Skeletal muscle tissue (tissue), 4 donors: ENCODE data around the gene DOCK4. TPM values are rescaled to one million over a fixed set of nuclear protein-coding genes. Genes with fewer than 3 reads are reported as not detected.
A peak's percentile ranks its signal among the peaks of the same experiment; 100 is the strongest.

Source experiments
- H3K27ac ChIP-seq: one replicate; pipeline ENCODE4 v1.7.0; 2013; ENCODE audit warnings: mild to moderate bottlenecking, low read depth, low read length, inconsistent platforms
- H3K27me3 ChIP-seq, 3 donors: one replicate each; pipeline ENCODE4 v1.7.0; 2013; ENCODE audit warnings: low read length in 3 of 3; ENCODE audit not compliant: control insufficient read depth in 3 of 3, insufficient read depth in 3 of 3
- H3K36me3 ChIP-seq, 3 donors: one replicate each; pipeline ENCODE4 v1.7.0; 2013; ENCODE audit warnings: low read length in 3 of 3; ENCODE audit not compliant: control insufficient read depth in 3 of 3, insufficient read depth in 3 of 3
- H3K4me1 ChIP-seq, 3 donors: one replicate each; pipeline ENCODE4 v1.7.0; 2013; ENCODE audit warnings: low read length in 3 of 3, mild to moderate bottlenecking in 3 of 3; ENCODE audit not compliant: control insufficient read depth in 3 of 3, insufficient read depth in 3 of 3
- H3K4me3 ChIP-seq, 3 donors: one replicate each; pipeline ENCODE4 v1.7.0; 2013; ENCODE audit warnings: low read length in 3 of 3
- H3K9ac ChIP-seq, 3 donors: one replicate each; pipeline ENCODE4 v1.7.0; 2013; ENCODE audit warnings: low read length in 3 of 3, mild to moderate bottlenecking in 3 of 3, moderate library complexity in 2 of 3, low read depth in 1 of 3
- H3K9me3 ChIP-seq, 3 donors: one replicate each; pipeline ENCODE4 v1.7.0; 2013; ENCODE audit warnings: low read length in 3 of 3; ENCODE audit not compliant: control insufficient read depth in 3 of 3
- total RNA-seq: library from RNA; depleted of rRNA; stranded (reverse); fragments of >200 nt; gene quantifications from one replicate; pipeline ENCODE4 v1.2.3, GENCODE V29; 2014
- donor health status: Osteomylitis.

The DOCK4 gene
- total RNA-seq, 1 donor from 2014 or later: 24.5 TPM

GRCh38 chr7:112180223-112180622 lies 26.0 kb downstream of the DOCK4 start:
- Histone ChIP-seq H3K27ac (no peak overlapping the region), H3K4me1 (peaks cover 26 to 38% (median 27%) of the 10 kb centered on the region in 3 donors), H3K4me3 (no peak overlapping the region), H3K9ac (no peak overlapping the region), H3K27me3 (no peaks in the 10 kb centered on the region), H3K36me3 (no peaks in the 10 kb centered on the region), H3K9me3 (no peaks in the 10 kb centered on the region)

- Histone ChIP-seq H3K36me3 (no peaks in the 10 kb centered on the region), H3K27ac (no peak overlapping the region), H3K9ac (no peak overlapping the region), H3K4me3 (no peak overlapping the region), H3K4me1 (peaks cover 19 to 27% (median 24%) of the 10 kb centered on the region in 3 donors), H3K27me3 (no peaks in the 10 kb centered on the region), H3K9me3 (no peaks in the 10 kb centered on the region)
Observed at GRCh38 chr7:112176693-112177415, 29.3 kb downstream of the DOCK4 start.

DNA sequence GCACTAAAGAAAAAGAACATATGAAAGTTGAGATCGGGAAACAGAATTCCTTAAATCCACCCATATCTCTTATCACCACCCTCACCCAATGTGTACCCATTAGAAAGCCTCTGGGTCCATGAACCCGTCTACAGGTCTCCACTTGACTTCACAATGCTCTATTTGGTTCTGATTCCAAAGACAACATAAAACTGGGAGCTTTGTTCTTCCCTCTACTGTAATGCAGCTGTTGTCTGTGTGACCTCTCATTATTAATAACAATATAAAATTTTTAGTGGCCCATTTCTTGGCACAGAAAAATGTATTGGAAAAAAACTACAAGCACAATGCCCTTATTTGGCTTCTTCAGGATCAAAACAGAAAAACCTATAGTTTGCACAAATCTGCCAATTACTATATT lies 30.0 kb downstream of the DOCK4 start:
- Histone ChIP-seq H3K9me3 (no peaks in the 10 kb centered on the region), H3K27ac (no peak overlapping the region), H3K36me3 (no peaks in the 10 kb centered on the region), H3K4me1 (peaks cover 19 to 26% (median 24%) of the 10 kb centered on the region in 3 donors), H3K9ac (no peak overlapping the region), H3K4me3 (no peak overlapping the region), H3K27me3 (no peaks in the 10 kb centered on the region)

- Histone ChIP-seq H3K4me3 (no peak overlapping the region), H3K4me1 (peaks cover 10 to 18% (median 15%) of the 10 kb centered on the region in 3 donors), H3K9me3 (no peaks in the 10 kb centered on the region), H3K9ac (no peak overlapping the region), H3K36me3 (no peaks in the 10 kb centered on the region), H3K27ac (no peak overlapping the region), H3K27me3 (no peaks in the 10 kb centered on the region)
Observed at GRCh38 chr7:112174192-112174591, 32.0 kb downstream of the DOCK4 start.

- Histone ChIP-seq H3K36me3 (no peaks in the 10 kb centered on the region), H3K27ac (peak overlapping the region; percentile 32), H3K4me3 (peak overlapping the region; percentile 7 to 22 (median 12)), H3K4me1 (peaks cover 11 to 18% (median 15%) of the 10 kb centered on the region in 3 donors), H3K9me3 (no peaks in the 10 kb centered on the region), H3K9ac (no peak overlapping the region), H3K27me3 (no peaks in the 10 kb centered on the region)
Observed at GRCh38 chr7:112173568-112173905, 32.7 kb downstream of the DOCK4 start.

DNA sequence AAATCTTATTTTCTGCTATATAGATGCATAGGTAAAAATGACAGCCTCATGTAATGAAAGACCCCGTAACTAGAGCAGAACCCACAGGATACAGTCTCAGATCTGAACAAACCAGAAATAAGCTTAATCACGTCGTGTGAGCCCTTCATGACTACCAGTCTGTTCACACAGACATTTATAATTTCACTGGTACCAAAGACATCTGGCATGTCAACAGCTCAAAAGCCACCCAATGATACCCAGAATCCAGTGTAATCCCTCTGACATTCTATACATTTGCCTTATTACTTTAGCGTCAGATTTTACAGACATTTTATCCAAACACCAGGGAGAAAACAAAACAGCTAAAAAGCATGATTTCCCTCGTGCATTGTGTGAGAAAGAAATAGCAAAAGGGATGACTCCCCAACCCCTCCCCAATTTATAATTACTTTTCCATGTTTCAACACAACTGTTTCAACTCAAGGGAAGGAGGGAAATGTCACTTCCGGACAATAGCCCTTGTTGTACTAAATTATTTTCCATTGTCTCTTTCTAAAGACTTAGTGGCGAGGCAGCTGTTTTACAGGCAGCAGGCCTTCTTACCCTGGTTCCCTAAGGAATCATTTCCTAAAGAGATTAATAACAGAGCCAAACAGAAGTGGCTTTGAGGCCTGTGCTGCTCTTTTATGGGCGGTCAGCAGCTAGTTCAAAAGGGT lies 33.2 kb downstream of the DOCK4 start:
- H3K4me1 ChIP-seq: peaks cover 13 to 18% (median 15%) of the 10 kb centered on the region in 3 donors
- no peaks in the 10 kb centered on the region for H3K27me3 ChIP-seq
- H3K9me3 ChIP-seq: no peaks in the 10 kb centered on the region
- no peak overlapping the region for H3K9ac ChIP-seq
- no peaks in the 10 kb centered on the region for H3K36me3 ChIP-seq
- peak overlapping the region; percentile 7 to 22 (median 12) for H3K4me3 ChIP-seq
- peak overlapping the region; percentile 32 for H3K27ac ChIP-seq

- Histone ChIP-seq H3K4me3 (no peak overlapping the region), H3K9me3 (no peaks in the 10 kb centered on the region), H3K27me3 (no peaks in the 10 kb centered on the region), H3K27ac (no peak overlapping the region), H3K4me1 (peaks cover 13 to 18% (median 15%) of the 10 kb centered on the region in 3 donors), H3K9ac (no peak overlapping the region), H3K36me3 (no peaks in the 10 kb centered on the region)
Observed at GRCh38 chr7:112171673-112172072, 34.5 kb downstream of the DOCK4 start.

GRCh38 chr7:112168915-112169314 lies 37.3 kb downstream of the DOCK4 start:
- H3K4me1 ChIP-seq: peaks cover 12 to 14% (median 13%) of the 10 kb centered on the region in 3 donors
- no peaks in the 10 kb centered on the region for H3K9me3 ChIP-seq
- no peaks in the 10 kb centered on the region for H3K27me3 ChIP-seq
- no peak overlapping the region for H3K27ac ChIP-seq
- no peak overlapping the region for H3K9ac ChIP-seq
- H3K4me3 ChIP-seq: no peak overlapping the region
- no peaks in the 10 kb centered on the region for H3K36me3 ChIP-seq

DNA sequence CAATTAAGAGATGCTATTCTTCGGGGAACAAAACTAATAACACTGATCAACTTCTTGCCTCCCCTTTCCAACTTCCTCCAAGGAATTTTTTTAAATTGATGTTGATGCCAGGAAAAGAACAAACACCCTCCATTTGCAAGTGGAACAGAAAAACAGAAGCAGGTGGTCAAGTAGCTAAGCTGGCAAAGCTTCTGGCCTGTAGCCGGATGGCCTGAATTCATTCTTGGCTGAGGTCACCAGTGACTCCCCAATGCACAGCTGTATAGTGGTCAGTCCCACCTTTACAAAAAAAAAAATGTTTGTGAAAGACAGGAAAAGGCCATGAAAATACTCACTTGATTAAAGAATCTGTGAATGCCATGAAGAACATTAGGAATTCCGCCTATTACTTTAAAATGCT lies 39.1 kb downstream of the DOCK4 start:
- Histone ChIP-seq H3K4me1 (peaks cover under 1 to 6% (median 5%) of the 10 kb centered on the region in 3 donors), H3K4me3 (no peak overlapping the region), H3K27me3 (no peaks in the 10 kb centered on the region), H3K9me3 (no peaks in the 10 kb centered on the region), H3K9ac (no peak overlapping the region), H3K36me3 (no peaks in the 10 kb centered on the region), H3K27ac (no peak overlapping the region)

- no peak overlapping the region for H3K9ac ChIP-seq
- H3K4me1 ChIP-seq: peaks cover 8 to 15% (median 13%) of the 10 kb centered on the region in 3 donors
- no peaks in the 10 kb centered on the region for H3K27me3 ChIP-seq
- H3K27ac ChIP-seq: no peak overlapping the region
- no peaks in the 10 kb centered on the region for H3K36me3 ChIP-seq
- H3K9me3 ChIP-seq: no peaks in the 10 kb centered on the region
- no peak overlapping the region for H3K4me3 ChIP-seq
Observed at GRCh38 chr7:112162784-112163506, 43.3 kb downstream of the DOCK4 start.
